Neural cell (in vitro differentiated cells): Measurements from ENCODE around the gene TBATA. TPM values are rescaled to one million over a fixed set of nuclear protein-coding genes. Genes with fewer than 3 reads are reported as not detected.

Experiments used
- H2AFZ ChIP-seq: fragments of 200-600, 300-800 bp; sonication (generic), shearing (Covaris generic); 2 replicates; pipeline ENCODE4 v1.6.0; 2014; ENCODE audit warnings: low read depth, mild to moderate bottlenecking, antibody characterized with exemption, low read length, moderate library complexity
- H3F3A ChIP-seq: fragments of 200-600 bp; shearing (Covaris generic); 2 replicates; pipeline ENCODE4 v1.6.1; 2016; ENCODE audit warnings: mild to moderate bottlenecking, moderate library complexity, mixed read lengths, antibody characterized with exemption, low read length; ENCODE audit not compliant: insufficient read depth, poor library complexity, severe bottlenecking
- H3K27ac ChIP-seq: fragments of 200-600, 300-800 bp; sonication (generic), shearing (Covaris generic); 2 replicates; pipeline ENCODE4 v1.5.1; 2014; ENCODE audit warnings: mild to moderate bottlenecking, low read length, moderate library complexity
- H3K27me3 ChIP-seq: fragments of 300-800, 200-600 bp; sonication (generic), shearing (Covaris generic); 2 replicates; pipeline ENCODE4 v1.6.0; 2014; ENCODE audit warnings: mild to moderate bottlenecking, low read depth, low read length, moderate library complexity; ENCODE audit not compliant: insufficient read depth
- H3K36me3 ChIP-seq: fragments of 300-800, 200-600 bp; sonication (generic), shearing (Covaris generic); 2 replicates; pipeline ENCODE4 v1.5.1; 2014; ENCODE audit warnings: mild to moderate bottlenecking, antibody characterized with exemption, low read length, moderate library complexity; ENCODE audit not compliant: insufficient read depth
- H3K4me2 ChIP-seq: fragments of 300-800, 200-600 bp; sonication (generic), shearing (Covaris generic); 2 replicates; pipeline ENCODE4 v1.6.0; 2014; ENCODE audit warnings: mild to moderate bottlenecking, low read length
- H3K4me3 ChIP-seq: fragments of 300-800, 200-600 bp; sonication (generic), shearing (Covaris generic); 2 replicates; pipeline ENCODE4 v1.5.1; 2014; ENCODE audit warnings: mild to moderate bottlenecking, low read length, moderate library complexity
- H3K79me2 ChIP-seq: fragments of 200-600 bp; shearing (Covaris generic); replicated peaks from 2 replicates; pipeline ENCODE4 v1.6.0; 2014; ENCODE audit warnings: mild to moderate bottlenecking, low read length, moderate library complexity; ENCODE audit not compliant: insufficient read depth
- H3K9ac ChIP-seq: fragments of 300-800, 200-600 bp; sonication (generic), shearing (Covaris generic); 2 replicates; pipeline ENCODE4 v1.6.1; 2016; ENCODE audit warnings: mild to moderate bottlenecking, low read length, mixed read lengths
- H3K9me2 ChIP-seq: fragments of 200-600 bp; shearing (Covaris generic); 2 replicates; pipeline ENCODE4 v1.6.1; 2016; ENCODE audit warnings: mild to moderate bottlenecking, low read length, mixed read lengths; ENCODE audit not compliant: insufficient read depth
- H3K9me3 ChIP-seq: fragments of 200-600, 300-800 bp; sonication (generic), shearing (Covaris generic); 2 replicates; pipeline ENCODE4 v1.6.1; 2016; ENCODE audit warnings: mild to moderate bottlenecking, mixed run types, low read length, moderate library complexity, mixed read lengths
- H4K20me1 ChIP-seq: fragments of 200-600 bp; shearing (Covaris generic); 2 replicates; pipeline ENCODE4 v1.6.1; 2016; ENCODE audit warnings: mild to moderate bottlenecking, mixed run types; ENCODE audit not compliant: insufficient read depth
- CTCF ChIP-seq: fragments of 450-650 bp; IDR thresholded peaks from 2 replicates; pipeline ENCODE4 v1.5.1; 2014; ENCODE audit warnings: antibody characterized with exemption, mild to moderate bottlenecking, moderate library complexity; ENCODE audit not compliant: poor library complexity, severe bottlenecking
- EP300 ChIP-seq: fragments of 450-650 bp; conservative IDR thresholded peaks from 2 replicates; pipeline ENCODE4 v1.6.1; 2014; ENCODE audit warnings: antibody characterized with exemption, mild to moderate bottlenecking, moderate library complexity; ENCODE audit not compliant: poor library complexity, severe bottlenecking
- EZH2 ChIP-seq: fragments of 200-600, 300-800 bp; shearing (Covaris generic), sonication (generic); IDR thresholded peaks from 2 replicates; pipeline ENCODE4 v1.6.1; 2014; ENCODE audit warnings: antibody characterized with exemption, low read length, borderline replicate concordance, mild to moderate bottlenecking; ENCODE audit not compliant: insufficient read depth, poor library complexity, severe bottlenecking
- MXI1 ChIP-seq: fragments of 450-650 bp; conservative IDR thresholded peaks from 2 replicates; pipeline ENCODE4 v1.6.1; 2014; ENCODE audit warnings: antibody characterized with exemption, mild to moderate bottlenecking; ENCODE audit not compliant: poor library complexity, severe bottlenecking
- POLR2AphosphoS5 ChIP-seq: IDR thresholded peaks from 2 replicates; pipeline ENCODE4 v1.6.1; 2012
- RAD21 ChIP-seq: fragments of 450-650 bp; conservative IDR thresholded peaks from 2 replicates; pipeline ENCODE4 v1.6.1; 2014; ENCODE audit warnings: antibody characterized with exemption, mild to moderate bottlenecking, moderate library complexity
- REST ChIP-seq: IDR thresholded peaks from 2 replicates; pipeline ENCODE4 v1.6.1; 2012; ENCODE audit warnings: borderline replicate concordance
- SMC3 ChIP-seq: fragments of 450-650 bp; conservative IDR thresholded peaks from 2 replicates; pipeline ENCODE4 v1.6.1; 2014; ENCODE audit warnings: antibody characterized with exemption, mild to moderate bottlenecking, moderate library complexity; ENCODE audit not compliant: poor library complexity
- TAF1 ChIP-seq: IDR thresholded peaks from 2 replicates; pipeline ENCODE4 v1.6.1; 2012; ENCODE audit warnings: low read depth
- polyA plus RNA-seq: library from polyadenylated mRNA; depleted of rRNA; stranded (reverse); fragments of >200 nt; gene quantifications from 2 replicates; pipeline ENCODE4 v1.2.3, GENCODE V29; 2014

Gene TBATA
- polyA plus RNA-seq, 1 donor from 2014 or later = not detected

- Histone ChIP-seq H3K9me3 (no peaks in the 10 kb centered on the region), H3K27me3 (no peaks in the 10 kb centered on the region), H3K79me2 (no peaks in the 10 kb centered on the region), H3K9ac (no peak overlapping the region), H3K27ac (no peak overlapping the region), H3K9me2 (no peaks in the 10 kb centered on the region), H3K4me2 (no peak overlapping the region), H4K20me1 (no peaks in the 10 kb centered on the region), H2AFZ (no peak overlapping the region), H3F3A (no peaks in the 10 kb centered on the region), H3K36me3 (no peaks in the 10 kb centered on the region), H3K4me3 (no peak overlapping the region)
- TF ChIP-seq TAF1 (no peak), SMC3 (no peak), POLR2AphosphoS5 (no peak), MXI1 (no peak), REST (no peak), RAD21 (no peak), CTCF (no peak), EP300 (no peak), EZH2 (no peak)
These were observed 40.5 kb downstream of the TBATA start for GRCh38 chr10:70744617-70745143.

GRCh38 chr10:70743879-70744278, 41.3 kb downstream of the TBATA start:
- H2AFZ ChIP-seq = no peak overlapping the region
- no peaks in the 10 kb centered on the region for H3K9me2 ChIP-seq
- no peaks in the 10 kb centered on the region for H3F3A ChIP-seq
- no peaks in the 10 kb centered on the region for H3K79me2 ChIP-seq
- no peak overlapping the region for H3K9ac ChIP-seq
- no peaks in the 10 kb centered on the region for H3K9me3 ChIP-seq
- H3K27me3 ChIP-seq = no peaks in the 10 kb centered on the region
- no peak overlapping the region for H3K4me3 ChIP-seq
- H3K36me3 ChIP-seq = no peaks in the 10 kb centered on the region
- H4K20me1 ChIP-seq = no peaks in the 10 kb centered on the region
- no peak overlapping the region for H3K4me2 ChIP-seq
- no peak overlapping the region for H3K27ac ChIP-seq
- no peak for TF ChIP-seq CTCF
